Peyer's patch (tissue), 4 donors: Measurements from ENCODE around the gene SMIM34. TPM values are rescaled to one million over a fixed set of nuclear protein-coding genes. Genes with fewer than 3 reads are reported as not detected.
"Not testable (repeated sequence)": the region's sequence is repeated elsewhere in the genome, so short reads cannot be mapped to it uniquely, and the experiment has no call there.

ENCODE experiments used
- DNase-seq, 3 donors: peaks; one replicate each; pipeline ENCODE4 v3.0.0-alpha.2; 2017 to 2019
- H3K27ac ChIP-seq, 4 donors: fragments of 200-600 bp; sonication (generic); one replicate each; pipeline ENCODE4 v1.5.1; 2016 to 2019
- H3K27me3 ChIP-seq, 2 donors: fragments of 200-600 bp; sonication (generic); one replicate each; pipeline ENCODE4 v1.5.1; 2019
- H3K36me3 ChIP-seq, 3 donors: fragments of 200-600 bp; sonication (generic); one replicate each; pipeline ENCODE4 v1.5.1; 2016 to 2019
- H3K4me1 ChIP-seq, 4 donors: fragments of 200-600 bp; sonication (generic); one replicate each; pipeline ENCODE4 v1.5.1; 2016 to 2019
- H3K4me3 ChIP-seq, 4 donors: fragments of 200-600 bp; sonication (generic); 1 replicate in 3 of 4; 2 replicates in 1 of 4; pipeline ENCODE4 v1.5.1; 2016 to 2019; ENCODE audit warnings: mild to moderate bottlenecking in 1 of 4
- H3K9me3 ChIP-seq, 4 donors: fragments of 200-600 bp; sonication (generic); one replicate each; pipeline ENCODE4 v1.5.1; 2016 to 2019; ENCODE audit warnings: mild to moderate bottlenecking in 1 of 4
- total RNA-seq, 4 donors: library from RNA; depleted of rRNA; stranded (reverse); fragments of >200 nt; gene quantifications; one replicate each; pipeline ENCODE4 v1.1.0, GENCODE V29; 2016

The SMIM34 gene, protein sequence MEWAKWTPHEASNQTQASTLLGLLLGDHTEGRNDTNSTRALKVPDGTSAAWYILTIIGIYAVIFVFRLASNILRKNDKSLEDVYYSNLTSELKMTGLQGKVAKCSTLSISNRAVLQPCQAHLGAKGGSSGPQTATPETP
- not detected for total RNA-seq

DNA sequence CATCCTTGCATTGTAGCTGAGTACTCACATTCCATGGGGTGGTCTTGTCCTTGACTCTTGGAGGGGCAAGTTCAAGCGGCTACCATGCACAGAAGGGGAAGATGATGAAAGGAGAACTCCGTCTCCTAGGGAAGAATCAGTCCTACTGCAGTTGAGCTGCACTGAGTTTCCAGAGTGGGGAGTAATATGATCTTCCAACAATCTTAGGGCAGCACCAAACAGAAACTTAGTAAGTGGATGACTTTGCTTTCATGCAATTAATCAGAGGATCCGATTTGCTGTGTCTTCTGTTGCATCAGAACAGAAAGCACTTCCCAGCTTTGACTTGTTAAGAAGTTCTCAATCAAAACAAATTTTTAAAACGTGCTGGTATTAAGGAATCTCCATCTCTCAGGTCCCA lies at the start of gene SMIM34:
Gene SMIM34, minus strand, starts transcription at position 147 of the 400 bp plus-strand sequence. Its CDS starts 112 bp downstream, at position 35.
- not testable (repeated sequence) for H3K27me3 ChIP-seq, H3K27ac ChIP-seq, DNase-seq, H3K36me3 ChIP-seq, H3K4me1 ChIP-seq, H3K4me3 ChIP-seq, H3K9me3 ChIP-seq

DNA sequence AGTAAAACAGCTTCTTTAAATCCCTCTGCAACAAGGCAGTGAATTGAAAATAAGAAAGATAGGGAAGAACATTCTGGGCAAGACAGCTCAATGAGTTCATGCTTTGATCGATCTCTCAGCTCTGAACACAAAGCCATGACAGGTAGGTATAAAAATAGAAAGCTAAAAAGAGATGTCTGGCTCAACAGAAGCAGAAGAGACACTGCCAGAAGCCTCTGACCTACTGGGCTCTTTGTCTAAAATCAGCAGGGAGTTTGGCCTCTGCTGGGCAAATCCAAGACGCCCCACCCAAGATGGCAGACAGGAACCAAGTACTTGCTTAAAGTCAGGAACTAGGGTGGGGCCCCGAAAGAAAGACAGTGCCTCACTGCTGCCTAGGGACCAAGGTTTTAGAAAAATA lies 43.6 kb upstream of the SMIM34 start:
- not testable (repeated sequence) for DNase-seq, H3K4me3 ChIP-seq, H3K9me3 ChIP-seq, H3K4me1 ChIP-seq, H3K27ac ChIP-seq, H3K36me3 ChIP-seq, H3K27me3 ChIP-seq

DNA sequence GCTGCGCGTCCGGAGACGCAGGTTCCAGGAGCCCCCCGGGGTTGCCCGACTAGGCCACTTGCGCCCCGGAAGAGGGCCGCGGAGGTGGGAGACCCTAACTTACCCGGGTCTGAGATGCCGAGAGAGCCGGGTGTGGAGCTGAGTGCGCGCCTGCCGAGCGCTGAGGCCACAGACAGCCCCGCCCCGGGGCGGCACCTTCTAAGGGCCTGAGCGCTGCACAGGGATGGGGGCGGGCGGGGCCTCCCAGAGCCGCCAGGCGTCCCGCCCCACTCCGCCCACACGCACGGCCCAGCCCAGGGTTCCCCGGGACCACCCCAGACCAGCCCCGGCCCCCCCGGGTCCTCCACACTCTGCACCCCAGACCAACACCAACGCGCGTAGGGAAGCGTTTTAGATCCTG lies 35.7 kb upstream of the SMIM34 start:
- H3K36me3 ChIP-seq, DNase-seq, H3K27ac ChIP-seq, H3K9me3 ChIP-seq, H3K27me3 ChIP-seq, H3K4me3 ChIP-seq, H3K4me1 ChIP-seq: not testable (repeated sequence)

DNA sequence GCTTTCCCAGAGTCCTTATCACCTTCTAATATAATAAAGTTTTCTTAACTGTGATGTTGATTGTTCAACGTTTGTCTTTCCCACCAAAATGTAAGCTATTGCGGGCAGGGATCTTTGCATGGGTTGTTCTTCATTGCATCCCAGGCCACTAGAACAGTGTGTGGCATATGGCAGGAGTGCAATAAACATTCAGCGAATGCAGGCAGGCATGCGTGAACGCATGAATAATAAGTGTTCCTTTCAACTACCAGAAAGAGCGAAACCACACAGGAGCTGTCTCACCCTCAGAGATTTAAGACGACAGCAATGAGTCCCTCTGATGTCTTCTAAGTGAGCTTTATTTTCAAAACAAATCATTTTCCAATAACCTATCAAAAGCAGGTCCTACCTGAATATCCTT lies 34.5 kb upstream of the SMIM34 start:
- H3K4me1 ChIP-seq, H3K36me3 ChIP-seq, DNase-seq, H3K27ac ChIP-seq, H3K27me3 ChIP-seq, H3K4me3 ChIP-seq, H3K9me3 ChIP-seq: not testable (repeated sequence)

DNA sequence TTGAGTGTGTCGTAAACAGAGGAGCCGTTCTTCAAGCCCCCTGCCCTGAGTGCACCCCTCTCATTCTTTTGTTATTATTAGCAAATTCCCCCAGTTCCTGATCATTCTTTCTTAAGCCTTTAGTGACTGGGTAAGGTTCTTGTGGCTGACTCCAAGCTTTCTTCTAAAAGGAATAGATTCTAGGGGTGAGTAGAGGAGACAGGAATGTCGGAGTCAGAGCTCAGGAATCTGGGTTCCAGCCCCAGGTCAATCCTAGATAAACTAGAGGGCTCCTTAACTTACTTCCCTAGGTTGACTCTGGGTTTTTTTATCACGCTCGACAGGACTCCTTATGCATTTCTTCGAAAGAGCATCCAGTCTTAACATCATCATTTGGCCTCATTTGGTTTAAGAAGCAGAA lies 32.4 kb upstream of the SMIM34 start:
- not testable (repeated sequence) for H3K27ac ChIP-seq, H3K4me3 ChIP-seq, H3K27me3 ChIP-seq, H3K9me3 ChIP-seq, H3K4me1 ChIP-seq, DNase-seq, H3K36me3 ChIP-seq

DNA sequence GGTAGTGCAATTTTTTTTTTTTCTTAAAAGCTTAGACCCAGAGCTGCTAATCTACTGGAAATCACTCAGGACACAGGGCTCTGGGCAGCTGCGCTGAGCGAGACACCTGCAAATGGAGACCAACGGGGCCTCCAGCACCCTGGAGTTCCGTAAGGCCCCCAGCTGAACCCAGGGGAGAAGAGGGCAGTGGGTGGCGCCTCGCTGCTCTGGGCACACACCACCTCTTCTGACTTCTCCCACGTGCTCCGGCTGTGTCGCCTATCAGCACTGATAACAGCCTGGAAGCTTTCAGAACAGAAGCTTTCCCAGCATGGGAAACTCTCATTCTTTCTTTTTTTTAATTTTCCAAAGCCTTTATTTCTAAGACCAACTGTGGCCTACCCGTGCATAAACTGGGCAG lies 31.9 kb upstream of the SMIM34 start:
- not testable (repeated sequence) for H3K4me3 ChIP-seq, H3K27me3 ChIP-seq

DNA sequence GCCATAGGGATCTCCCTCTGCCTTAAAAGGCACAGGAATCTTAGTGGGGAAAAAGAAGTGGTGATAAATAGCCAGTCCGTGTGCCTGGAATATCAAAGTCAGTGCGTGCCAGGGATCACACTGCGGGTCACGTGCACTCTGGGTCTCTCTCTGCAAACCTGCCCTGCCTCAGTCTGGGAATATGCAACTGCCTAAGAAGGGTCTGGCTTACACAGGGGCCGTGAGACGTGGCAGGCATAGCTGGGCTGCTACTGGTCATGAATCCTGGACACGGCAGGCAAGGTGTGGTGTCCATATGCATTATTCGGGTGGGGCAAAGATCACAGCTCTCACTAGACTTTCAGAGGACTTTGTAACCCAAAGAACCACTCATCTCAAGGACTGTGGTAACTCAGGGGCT lies 23.3 kb upstream of the SMIM34 start:
- H3K27ac ChIP-seq, H3K9me3 ChIP-seq, H3K4me1 ChIP-seq, H3K27me3 ChIP-seq, H3K36me3 ChIP-seq, DNase-seq, H3K4me3 ChIP-seq: not testable (repeated sequence)

More for the DNA sequence above, 31.9 kb upstream of the SMIM34 start:
- H3K4me1 ChIP-seq, H3K36me3 ChIP-seq, H3K9me3 ChIP-seq, DNase-seq, H3K27ac ChIP-seq: not testable (repeated sequence)

DNA sequence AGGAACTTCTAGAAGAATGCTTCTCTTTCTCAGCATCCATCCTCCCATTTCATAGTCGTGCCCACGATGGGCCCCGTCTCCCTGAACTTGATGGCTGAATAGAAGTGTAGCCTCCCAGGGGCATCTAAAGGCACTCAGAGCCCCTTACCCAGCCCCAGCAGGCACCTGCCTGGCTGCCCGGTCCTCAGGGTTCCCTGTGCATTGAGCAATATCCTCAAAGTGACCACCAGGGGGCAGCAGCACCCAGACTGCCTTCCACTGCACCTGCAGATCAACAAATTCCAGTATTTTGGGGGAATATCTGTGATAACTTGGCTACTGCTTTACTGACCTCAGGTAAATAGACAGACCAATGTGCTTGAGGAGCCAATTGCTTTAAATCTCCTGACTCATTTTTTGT lies 19.7 kb upstream of the SMIM34 start:
- not testable (repeated sequence) for H3K9me3 ChIP-seq, H3K36me3 ChIP-seq, H3K27me3 ChIP-seq, DNase-seq, H3K27ac ChIP-seq, H3K4me3 ChIP-seq, H3K4me1 ChIP-seq

DNA sequence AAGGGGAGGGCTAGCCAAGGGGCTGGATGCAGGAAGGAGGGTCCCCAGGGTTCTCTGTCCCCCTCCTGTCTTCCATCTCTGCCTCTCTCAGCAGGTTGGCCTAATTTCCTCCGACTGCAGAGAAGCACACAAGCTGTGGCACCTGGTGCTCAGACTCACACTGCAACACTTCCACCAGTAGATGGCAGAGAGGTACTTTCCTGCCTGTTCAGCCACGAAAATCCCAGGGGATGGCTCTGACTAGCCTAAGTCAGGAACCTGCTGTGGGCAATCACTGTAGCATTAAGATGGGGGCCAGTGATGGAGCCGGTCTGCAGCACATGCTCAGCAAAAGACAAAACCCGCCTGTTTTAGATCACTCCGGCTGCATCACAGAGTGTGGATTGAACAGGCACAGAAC lies 6.0 kb upstream of the SMIM34 start:
- H3K27ac ChIP-seq, DNase-seq, H3K4me1 ChIP-seq, H3K4me3 ChIP-seq, H3K27me3 ChIP-seq, H3K36me3 ChIP-seq, H3K9me3 ChIP-seq: not testable (repeated sequence)

DNA sequence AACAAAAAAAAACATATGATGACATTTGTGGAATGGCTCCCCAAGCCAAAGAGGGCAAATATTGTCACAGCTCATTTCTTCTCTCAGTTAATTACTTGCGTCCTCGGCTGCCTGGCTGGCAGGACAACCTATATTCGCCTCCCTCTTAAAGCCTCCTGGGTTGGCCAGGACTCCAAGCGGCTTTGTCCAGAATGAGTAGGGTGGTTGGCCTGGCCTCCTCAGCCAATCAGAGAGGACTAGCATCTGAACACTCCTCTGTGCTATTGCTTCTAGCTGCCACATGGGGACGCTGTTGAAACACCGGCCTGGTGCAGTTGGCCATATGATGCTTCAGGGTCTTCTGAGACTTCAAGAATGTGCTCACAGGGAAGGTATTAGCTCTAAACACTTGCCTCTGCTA lies 4.7 kb upstream of the SMIM34 start:
- not testable (repeated sequence) for H3K27ac ChIP-seq, H3K36me3 ChIP-seq, DNase-seq, H3K27me3 ChIP-seq, H3K4me1 ChIP-seq, H3K9me3 ChIP-seq, H3K4me3 ChIP-seq

DNA sequence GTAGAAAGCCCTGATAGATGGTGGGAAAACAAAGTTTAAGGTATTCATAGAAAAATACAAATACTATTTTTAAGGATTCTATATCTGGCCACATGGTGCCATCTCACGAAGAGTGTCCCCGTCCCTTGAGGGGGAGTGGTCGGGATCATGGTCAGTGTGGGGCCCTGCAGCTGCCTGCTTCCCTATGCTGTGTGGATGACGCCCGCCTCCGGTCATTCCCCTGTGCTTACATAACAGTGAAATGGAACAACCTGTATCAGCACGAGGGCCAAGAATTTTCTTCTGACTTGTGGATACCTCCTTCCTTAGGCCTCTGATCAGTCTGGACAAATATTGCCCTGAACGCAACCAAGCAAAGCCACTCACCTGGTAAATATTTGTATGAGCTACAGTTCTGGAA lies 3.6 kb upstream of the SMIM34 start:
- not testable (repeated sequence) for H3K36me3 ChIP-seq, H3K9me3 ChIP-seq, H3K27me3 ChIP-seq, DNase-seq, H3K27ac ChIP-seq, H3K4me1 ChIP-seq, H3K4me3 ChIP-seq

DNA sequence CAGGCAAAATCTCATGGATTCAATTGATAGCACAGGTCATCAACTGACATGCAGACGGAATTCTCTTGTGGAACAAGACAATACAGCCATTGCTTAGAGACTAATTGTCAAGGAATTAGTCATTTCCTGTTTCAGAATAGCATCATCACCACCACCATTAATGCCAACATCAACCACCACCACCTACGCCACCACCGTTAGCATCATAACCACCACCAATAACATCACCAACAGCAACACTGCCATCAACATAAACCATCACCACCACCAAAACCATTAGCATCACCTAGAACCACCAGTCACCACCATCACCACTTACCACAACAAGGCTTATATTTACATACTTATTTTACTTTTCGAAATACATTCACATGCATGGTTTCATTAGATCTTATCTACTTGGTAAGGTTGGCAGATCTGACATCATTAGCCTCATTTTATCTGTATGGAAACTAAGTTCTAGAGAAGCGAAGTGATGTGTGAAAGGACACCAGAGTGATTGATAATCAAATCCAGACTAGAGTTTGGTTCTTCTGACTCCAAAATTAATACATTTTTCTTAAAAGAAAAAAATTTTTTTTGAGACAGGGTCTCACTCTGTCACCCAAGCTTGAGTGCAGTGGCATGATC lies 6.2 kb downstream of the SMIM34 start:
- not testable (repeated sequence) for H3K27ac ChIP-seq, DNase-seq, H3K4me3 ChIP-seq, H3K36me3 ChIP-seq, H3K4me1 ChIP-seq, H3K27me3 ChIP-seq, H3K9me3 ChIP-seq

DNA sequence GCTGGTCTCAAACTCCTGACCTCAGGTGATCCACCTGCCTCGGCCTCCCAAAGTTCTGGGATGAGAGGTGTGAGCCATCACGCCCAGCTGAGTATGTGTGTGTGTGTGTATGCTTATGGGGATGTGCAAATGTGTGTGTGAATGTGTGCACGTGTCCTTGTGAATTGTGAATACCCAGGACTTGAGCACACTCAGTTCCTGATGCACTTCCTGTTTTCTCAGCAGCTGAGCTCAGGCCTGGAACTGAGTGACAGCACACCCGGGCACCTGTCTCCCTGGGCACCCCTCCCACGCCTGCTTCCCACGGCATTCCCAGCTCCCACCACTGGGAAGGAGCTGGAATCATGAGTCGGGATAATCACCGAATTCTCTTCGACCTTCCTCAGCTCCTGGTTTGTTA lies 16.5 kb downstream of the SMIM34 start:
- not testable (repeated sequence) for H3K4me1 ChIP-seq, H3K36me3 ChIP-seq, H3K27ac ChIP-seq, H3K4me3 ChIP-seq, DNase-seq, H3K9me3 ChIP-seq, H3K27me3 ChIP-seq

DNA sequence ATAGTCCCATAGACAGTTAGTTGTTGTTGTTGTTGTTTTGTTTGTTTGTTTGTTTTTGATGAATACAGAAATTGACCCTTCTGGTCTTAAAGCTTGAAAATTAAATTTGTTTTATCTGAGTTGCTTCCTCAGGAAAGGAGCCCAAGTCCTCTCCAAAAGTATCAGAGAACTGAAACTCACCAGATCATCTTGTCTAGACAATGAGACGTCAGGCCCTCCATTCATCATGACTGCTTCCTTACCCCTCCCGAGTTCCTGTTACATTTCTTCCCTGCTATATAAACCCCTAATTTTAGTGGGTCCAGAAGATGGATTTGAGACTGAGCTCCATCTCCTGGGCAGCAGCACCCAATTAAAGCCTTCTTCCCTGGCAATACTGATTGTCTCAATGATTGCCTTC lies 17.1 kb downstream of the SMIM34 start:
- not testable (repeated sequence) for H3K4me1 ChIP-seq, H3K4me3 ChIP-seq, H3K9me3 ChIP-seq, H3K27ac ChIP-seq, H3K27me3 ChIP-seq, H3K36me3 ChIP-seq, DNase-seq

DNA sequence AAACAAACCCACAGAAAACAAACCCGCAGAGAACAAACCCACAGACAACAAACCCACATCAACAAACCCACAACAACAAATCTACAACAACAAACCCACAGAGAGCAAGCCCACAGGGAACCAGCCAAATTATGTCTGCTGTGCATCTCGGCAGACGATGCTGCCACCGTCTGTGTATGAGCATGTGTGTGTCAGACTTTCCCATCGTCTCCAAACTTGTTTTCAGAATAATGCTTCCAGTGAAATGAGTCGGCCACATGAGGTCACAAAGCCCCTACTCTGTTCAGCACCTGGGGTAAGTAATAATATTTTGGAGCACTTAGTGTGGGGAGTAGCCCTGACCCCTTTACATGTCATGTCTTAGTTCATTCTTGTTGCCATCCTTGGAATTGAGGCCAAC lies 17.6 kb downstream of the SMIM34 start:
- H3K9me3 ChIP-seq, DNase-seq, H3K36me3 ChIP-seq, H3K27ac ChIP-seq, H3K4me3 ChIP-seq, H3K4me1 ChIP-seq, H3K27me3 ChIP-seq: not testable (repeated sequence)

DNA sequence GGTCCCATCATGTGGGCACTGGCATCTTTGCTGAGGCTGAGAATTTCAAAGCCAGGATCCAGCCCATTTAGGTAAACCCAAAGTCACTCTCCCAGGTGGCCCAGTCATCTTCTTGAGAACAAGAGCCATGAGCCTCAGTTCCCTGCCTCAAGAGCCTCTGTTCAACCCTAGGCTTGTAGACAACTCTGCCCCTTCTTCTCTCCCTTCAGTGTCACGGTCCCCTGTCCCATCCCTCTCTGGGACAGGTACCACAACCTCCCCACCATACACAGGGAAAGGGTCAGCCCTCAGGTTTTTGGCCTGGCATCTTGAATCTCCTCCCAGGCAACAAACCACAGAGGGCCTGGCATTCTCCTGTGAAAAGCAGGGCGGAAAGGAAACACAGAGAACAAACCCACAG lies 18.1 kb downstream of the SMIM34 start:
- not testable (repeated sequence) for H3K9me3 ChIP-seq, H3K36me3 ChIP-seq, H3K27me3 ChIP-seq, DNase-seq, H3K27ac ChIP-seq, H3K4me3 ChIP-seq, H3K4me1 ChIP-seq
